ENCODE results near the gene TBC1D21.

DNA sequence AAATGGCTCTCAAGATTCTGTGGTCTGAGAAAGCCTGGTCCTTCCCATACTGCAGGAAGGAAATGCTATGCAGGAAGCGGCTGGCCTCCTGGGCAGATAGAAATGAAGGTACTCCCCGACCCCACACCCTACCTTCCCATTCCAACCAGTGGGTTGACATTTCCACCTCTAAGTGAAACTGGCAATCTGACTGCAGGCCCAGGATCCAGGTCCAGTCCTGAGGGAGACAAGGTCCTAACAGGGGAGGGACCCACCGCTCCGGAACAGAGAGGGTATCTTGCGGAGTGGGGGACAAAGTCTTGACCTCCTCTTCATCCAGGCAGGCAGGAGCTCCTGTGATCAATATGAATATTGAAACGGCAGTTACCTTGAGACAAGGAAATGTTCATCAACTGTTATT is 46.3 kb downstream of the TBC1D21 start:
- TF ChIP-seq MAFK (IDR thresholded peaks at IDR 0.05; ENCODE audit: low read depth, low read length) = no peak
- TF ChIP-seq RCOR1 (IDR thresholded peaks at IDR 0.05; ENCODE audit: insufficient replicate concordance, low read length) = no peak
- TF ChIP-seq POLR2A (IDR thresholded peaks at IDR 0.05; ENCODE audit: low read depth, low read length) = no peak
- TF ChIP-seq, protein P1, sequence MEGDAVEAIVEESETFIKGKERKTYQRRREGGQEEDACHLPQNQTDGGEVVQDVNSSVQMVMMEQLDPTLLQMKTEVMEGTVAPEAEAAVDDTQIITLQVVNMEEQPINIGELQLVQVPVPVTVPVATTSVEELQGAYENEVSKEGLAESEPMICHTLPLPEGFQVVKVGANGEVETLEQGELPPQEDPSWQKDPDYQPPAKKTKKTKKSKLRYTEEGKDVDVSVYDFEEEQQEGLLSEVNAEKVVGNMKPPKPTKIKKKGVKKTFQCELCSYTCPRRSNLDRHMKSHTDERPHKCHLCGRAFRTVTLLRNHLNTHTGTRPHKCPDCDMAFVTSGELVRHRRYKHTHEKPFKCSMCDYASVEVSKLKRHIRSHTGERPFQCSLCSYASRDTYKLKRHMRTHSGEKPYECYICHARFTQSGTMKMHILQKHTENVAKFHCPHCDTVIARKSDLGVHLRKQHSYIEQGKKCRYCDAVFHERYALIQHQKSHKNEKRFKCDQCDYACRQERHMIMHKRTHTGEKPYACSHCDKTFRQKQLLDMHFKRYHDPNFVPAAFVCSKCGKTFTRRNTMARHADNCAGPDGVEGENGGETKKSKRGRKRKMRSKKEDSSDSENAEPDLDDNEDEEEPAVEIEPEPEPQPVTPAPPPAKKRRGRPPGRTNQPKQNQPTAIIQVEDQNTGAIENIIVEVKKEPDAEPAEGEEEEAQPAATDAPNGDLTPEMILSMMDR (conservative IDR thresholded peaks at IDR 0.05; ENCODE audit: low read depth, low read length) = no peak
- TF ChIP-seq BHLHE40 (IDR thresholded peaks at IDR 0.05; ENCODE audit: low read depth, low read length) = no peak
- TF ChIP-seq SMC3 (IDR thresholded peaks at IDR 0.05; ENCODE audit: low read depth, low read length) = no peak
- TF ChIP-seq FOS (IDR thresholded peaks at IDR 0.05; ENCODE audit: low read depth, low read length) = no peak
- TF ChIP-seq MXI1 (IDR thresholded peaks at IDR 0.05; ENCODE audit: borderline replicate concordance, low read depth, low read length) = no peak
- no peak for TF ChIP-seq RFX5 (IDR thresholded peaks at IDR 0.05; ENCODE audit: low read depth, low read length)
- TF ChIP-seq RAD21 (IDR thresholded peaks at IDR 0.05; ENCODE audit: low read length) = no peak
- TF ChIP-seq CEBPB (IDR thresholded peaks at IDR 0.05; ENCODE audit: low read depth, low read length) = no peak

Measured in IMR-90 (cell line).